GM12875 (cell line): ENCODE measurements around the gene PDGFD.

Experiments used
- H3K4me3 ChIP-seq: one replicate; pipeline ENCODE4 v1.5.1; 2011; ENCODE audit warnings: low read depth, low read length, control low read depth
- CTCF ChIP-seq: IDR thresholded peaks from 2 replicates; pipeline ENCODE4 v1.5.1; 2011; ENCODE audit warnings: low read depth, mild to moderate bottlenecking, control low read depth, inconsistent platforms, low read length, moderate library complexity, borderline replicate concordance; ENCODE audit not compliant: insufficient read depth

The PDGFD gene

GRCh38 chr11:104129145-104129544, 34.8 kb downstream of the PDGFD start:
- H3K4me3 ChIP-seq = no peak overlapping the region
- no peak for TF ChIP-seq CTCF

GRCh38 chr11:104127828-104128227, 36.1 kb downstream of the PDGFD start:
- no peak overlapping the region for H3K4me3 ChIP-seq
- TF ChIP-seq CTCF = no peak

DNA sequence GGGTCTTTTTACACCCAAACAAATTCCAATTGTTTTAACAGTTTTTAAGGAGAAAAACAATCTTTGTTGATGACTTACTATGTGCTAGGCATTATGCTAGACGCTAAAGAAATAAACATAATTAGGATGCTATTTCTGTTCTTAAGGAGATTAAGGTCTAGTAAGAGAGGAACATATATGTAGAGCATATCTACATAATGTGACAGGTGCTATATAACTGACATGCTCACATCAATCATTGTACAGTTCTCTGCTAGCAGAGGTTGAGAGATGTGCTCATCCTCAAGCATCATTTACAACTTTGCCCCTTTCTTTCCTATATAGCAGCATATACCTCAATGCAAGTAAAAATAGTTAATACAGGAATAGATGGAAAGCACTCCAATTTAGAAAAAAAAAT, 37.5 kb downstream of the PDGFD start:
- no peak overlapping the region for H3K4me3 ChIP-seq
- no peak for TF ChIP-seq CTCF

DNA sequence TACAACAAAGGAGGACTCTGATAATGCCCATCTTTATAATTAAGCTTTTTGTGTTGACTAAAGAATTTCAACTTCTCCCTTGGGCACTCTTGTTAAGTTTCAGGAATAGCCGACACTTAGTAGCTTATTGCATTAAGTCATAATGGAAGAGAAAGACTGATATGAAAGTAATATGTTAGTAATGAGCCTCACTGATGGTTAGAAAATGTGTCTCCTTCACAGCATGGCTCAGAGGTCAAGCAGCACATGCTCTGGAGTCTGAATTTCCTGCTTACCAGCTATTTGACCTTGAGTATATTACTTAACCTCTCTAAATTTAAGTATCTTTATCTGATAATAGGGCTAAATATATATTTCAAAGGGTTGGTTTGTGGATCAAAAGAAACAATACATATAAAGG, 39.0 kb downstream of the PDGFD start:
- no peak overlapping the region for H3K4me3 ChIP-seq
- no peak for TF ChIP-seq CTCF

GRCh38 chr11:104122836-104123235, 41.1 kb downstream of the PDGFD start:
- TF ChIP-seq CTCF = no peak
- no peak overlapping the region for H3K4me3 ChIP-seq

DNA sequence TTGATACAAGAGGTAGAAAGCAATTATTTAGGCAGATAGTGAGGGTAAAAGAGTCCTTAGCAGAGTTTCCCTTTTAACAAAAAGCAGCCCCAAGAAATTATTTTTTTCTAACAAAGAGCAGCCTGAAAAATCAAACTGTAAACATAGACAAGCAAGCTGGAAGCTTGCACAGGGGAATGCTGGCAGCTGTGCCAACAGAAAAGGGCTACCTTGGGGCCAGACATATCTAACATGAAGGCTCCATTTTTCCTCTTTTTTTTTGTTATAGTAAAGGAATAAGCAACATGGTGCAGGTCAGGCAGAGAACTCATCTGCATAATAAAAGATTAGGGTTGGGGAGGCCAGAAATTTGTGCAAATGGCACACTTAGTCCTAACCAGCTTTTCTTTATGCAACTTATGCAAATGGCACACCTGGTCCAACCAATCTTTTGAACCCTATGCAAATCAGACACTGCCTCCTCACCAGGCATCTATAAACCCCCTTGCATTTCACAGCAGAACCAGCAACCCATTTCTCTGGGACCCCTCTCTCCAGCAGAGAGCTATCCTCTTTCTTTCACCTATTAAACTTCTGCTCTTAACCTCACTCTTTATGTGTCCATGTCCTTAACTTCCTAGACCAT, 41.8 kb downstream of the PDGFD start:
- TF ChIP-seq CTCF = no peak
- no peak overlapping the region for H3K4me3 ChIP-seq

DNA sequence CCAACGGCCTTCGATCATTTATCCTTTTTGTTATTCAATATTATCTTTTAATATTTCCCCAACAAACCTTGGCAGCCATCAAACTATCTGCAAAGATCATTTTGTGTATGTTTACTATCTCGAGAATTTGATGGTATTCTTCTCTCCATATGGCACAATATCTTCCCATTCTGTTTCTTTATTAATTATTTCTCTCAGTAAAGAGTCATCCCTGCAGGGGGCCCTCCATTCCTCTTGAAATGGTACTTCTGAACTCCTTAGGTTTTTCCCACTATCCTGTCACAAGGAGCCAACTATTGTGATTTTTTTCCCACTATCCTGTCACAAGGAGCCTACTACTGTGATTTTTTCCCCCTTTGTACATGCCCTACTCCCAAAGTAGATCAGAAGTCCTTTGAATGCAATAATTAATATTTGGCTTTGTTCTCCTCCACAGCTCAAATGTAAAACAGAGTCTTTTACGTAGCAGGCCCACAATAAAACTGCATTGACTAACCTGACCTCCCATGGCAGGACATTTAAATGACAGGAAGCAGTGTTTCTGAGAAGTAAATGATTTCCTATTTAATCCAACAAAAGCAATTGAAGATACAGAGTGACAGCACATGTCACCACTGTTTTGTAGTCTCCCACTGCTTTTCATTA, 43.3 kb downstream of the PDGFD start:
- no peak overlapping the region for H3K4me3 ChIP-seq
- no peak for TF ChIP-seq CTCF
